ENCODE data around the gene TTBK1. TPM values are rescaled to one million over a fixed set of nuclear protein-coding genes. Genes with fewer than 3 reads are reported as not detected.

Gene TTBK1
- total RNA-seq, 2 experiments from 2014 or later, result not detected

DNA sequence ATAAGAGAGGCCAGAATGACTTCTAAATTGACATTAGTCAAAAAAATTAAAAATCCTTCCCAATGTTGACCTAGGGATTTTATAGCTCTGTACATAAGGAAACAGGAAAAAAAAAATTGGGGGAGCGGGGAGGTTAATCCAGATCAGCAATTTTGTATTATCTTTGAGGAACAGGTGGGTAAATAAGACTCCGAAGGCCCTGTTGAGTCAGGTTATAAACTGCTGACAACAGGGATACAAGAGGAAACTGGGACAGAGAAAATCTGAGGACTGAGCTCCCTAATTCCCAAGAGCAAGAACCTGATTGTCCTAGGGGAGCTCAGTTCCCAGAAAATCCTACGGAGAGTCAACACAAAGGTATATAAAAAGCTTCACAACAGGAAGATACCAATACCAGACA is 92.2 kb downstream of the TTBK1 start:
- Mint-ChIP-seq H3K27ac (no peak overlapping the region), H3K4me1 (peaks cover 15% of the 10 kb centered on the region), H3K36me3 (peaks cover 10% of the 10 kb centered on the region), H3K4me3 (no peak overlapping the region), H3K9me3 (no peaks in the 10 kb centered on the region), H3K27me3 (no peaks in the 10 kb centered on the region)
- ATAC-seq (ENCODE audit: low read depth) (no peak), DNase-seq (no peak)
- POLR2A ChIA-PET, result no interaction called here

DNA sequence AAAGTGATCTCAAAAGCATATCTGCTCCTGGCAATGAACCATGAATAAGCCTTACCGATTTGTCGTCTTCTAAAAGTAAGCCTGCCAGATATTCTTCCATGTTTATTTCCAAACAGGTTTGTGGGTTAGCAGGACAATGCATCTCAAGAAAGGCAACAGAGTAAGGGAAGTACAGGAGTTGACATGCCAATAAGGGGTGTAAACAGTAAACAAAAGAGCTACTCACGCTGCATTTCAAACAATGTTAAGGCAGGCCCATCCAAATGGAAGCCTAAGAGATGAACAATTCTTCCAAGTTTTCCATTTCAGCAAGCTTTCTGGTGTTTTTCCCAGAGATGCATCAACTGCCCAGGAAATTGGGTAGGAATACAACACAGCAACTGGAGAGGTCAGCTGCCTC is 93.1 kb downstream of the TTBK1 start:
- H3K4me1 Mint-ChIP-seq, result peaks cover 11% of the 10 kb centered on the region
- H3K4me3 Mint-ChIP-seq, result no peak overlapping the region
- no peaks in the 10 kb centered on the region for H3K27me3 Mint-ChIP-seq
- ATAC-seq (ENCODE audit: low read depth) (no peak), DNase-seq (no peak)
- POLR2A ChIA-PET, result no interaction called here
- no peak overlapping the region for H3K27ac Mint-ChIP-seq
- no peaks in the 10 kb centered on the region for H3K9me3 Mint-ChIP-seq
- H3K36me3 Mint-ChIP-seq, result peaks cover 14% of the 10 kb centered on the region

Other genes starting within 250 kb of the TTBK1 start
- 10 to 100 TPM; 61.2 to 70.1 TPM for gene MEA1, start 229.5 kb upstream of the TTBK1 start, total RNA-seq
- 10 to 100 TPM; 69.4 to 69.9 TPM for gene KLHDC3, start 229.2 kb upstream of the TTBK1 start, total RNA-seq
- 10 to 100 TPM; 63.8 to 65.6 TPM for gene RRP36, start 221.9 kb upstream of the TTBK1 start, total RNA-seq
- gene CUL7, start 189.6 kb upstream of the TTBK1 start, total RNA-seq, result 10 to 100 TPM; 10.2 to 12.7 TPM
- gene MRPL2, start 184.0 kb upstream of the TTBK1 start, total RNA-seq, result 10 to 100 TPM; 50.1 to 65.2 TPM
- gene KLC4, start 183.8 kb upstream of the TTBK1 start, total RNA-seq, result 10 to 100 TPM; 25.2 to 33.8 TPM
- 1 to 10 TPM; 1.4 to 1.9 TPM for gene PTK7, start 167.2 kb upstream of the TTBK1 start, total RNA-seq
- 10 to 100 TPM; 34.4 to 36.0 TPM for gene SRF, start 72.2 kb upstream of the TTBK1 start, total RNA-seq
- gene CUL9, start 61.3 kb upstream of the TTBK1 start, total RNA-seq, result 10 to 100 TPM; 75.1 to 80.8 TPM
- 10 to 100 TPM; 42.2 to 43.7 TPM for gene DNPH1, start 14.0 kb upstream of the TTBK1 start, total RNA-seq
- not detected for gene SLC22A7, start 54.8 kb downstream of the TTBK1 start, total RNA-seq
- under 1 TPM; 0.47 to 0.62 TPM for gene CRIP3, start 65.3 kb downstream of the TTBK1 start, total RNA-seq
- gene ZNF318, start 126.2 kb downstream of the TTBK1 start, total RNA-seq, result 10 to 100 TPM; 17.0 to 18.2 TPM
- 10 to 100 TPM; 51.0 to 58.3 TPM for gene ABCC10, start 184.1 kb downstream of the TTBK1 start, total RNA-seq
- under 1 TPM; 0.30 to 0.37 TPM for gene DLK2, start 212.1 kb downstream of the TTBK1 start, total RNA-seq
- gene TJAP1, start 234.1 kb downstream of the TTBK1 start, total RNA-seq, result 10 to 100 TPM; 42.7 to 47.6 TPM